Hematopoietic multipotent progenitor cell treated with erythropoietin and hydrocortisone succinate and interleukin-3 and kit ligand, for 17 days (in vitro differentiated cells): ENCODE results near the gene TMEM272.

Source experiments
- DNase-seq: peaks from one replicate; pipeline ENCODE4 v3.0.0-alpha.2; 2015; ENCODE audit warnings: low spot score

The TMEM272 gene

GRCh38 chr13:51804295-51805172 is 40.4 kb downstream of the TMEM272 start:
- DNase-seq: no peak

- peak; percentile 93 for DNase-seq
These were observed 41.3 kb downstream of the TMEM272 start, which contains the start of gene DHRS12 for GRCh38 chr13:51803422-51804294. Gene DHRS12, minus strand, starts transcription at chr13:51804163. Its CDS starts 4,504 bp downstream, at chr13:51799659.

GRCh38 chr13:51802631-51803418 is 42.2 kb downstream of the TMEM272 start:
- peak; percentile 26 for DNase-seq

- peak; percentile 38 for DNase-seq
These were observed 43.3 kb downstream of the TMEM272 start for GRCh38 chr13:51801631-51802099.

GRCh38 chr13:51800486-51800885 is 44.5 kb downstream of the TMEM272 start:
- no peak for DNase-seq

GRCh38 chr13:51799261-51799660 is 45.7 kb downstream of the TMEM272 start:
- DNase-seq: no peak

- peak; percentile 64 for DNase-seq
These were observed 47.1 kb downstream of the TMEM272 start for GRCh38 chr13:51797664-51798488.

GRCh38 chr13:51796546-51796945 is 48.4 kb downstream of the TMEM272 start:
- DNase-seq: no peak

- no peak for DNase-seq
These were observed 49.6 kb downstream of the TMEM272 start for GRCh38 chr13:51795419-51795818.

- DNase-seq: no peak
These were observed 50.0 kb downstream of the TMEM272 start for GRCh38 chr13:51794964-51795363.

GRCh38 chr13:51793570-51794271 is 51.3 kb downstream of the TMEM272 start:
- DNase-seq: peak; percentile 73

- no peak for DNase-seq
These were observed 58.3 kb downstream of the TMEM272 start for GRCh38 chr13:51786425-51787265.

- DNase-seq: peak; percentile 82
These were observed 59.1 kb downstream of the TMEM272 start for GRCh38 chr13:51785712-51786424.

GRCh38 chr13:51784097-51784496 is 60.9 kb downstream of the TMEM272 start:
- DNase-seq: no peak

- DNase-seq: no peak
These were observed 61.4 kb downstream of the TMEM272 start for GRCh38 chr13:51783428-51784094.

GRCh38 chr13:51782026-51782710 is 62.8 kb downstream of the TMEM272 start:
- no peak for DNase-seq

GRCh38 chr13:51781246-51782022 is 63.5 kb downstream of the TMEM272 start:
- no peak for DNase-seq
